K562 (cell line): ENCODE results near the gene NRXN3. TPM values are rescaled to one million over a fixed set of nuclear protein-coding genes. Genes with fewer than 3 reads are reported as not detected.

ENCODE experiments used
- ATAC-seq: fragments of 200-7000 bp; cut with Tn5 transposase; 3 replicates; pipeline ENCODE4 v1.9.1; 2020; ENCODE audit warnings: moderate library complexity
- BruUV-seq: library from RNA; stranded (reverse); fragments of 400-500 nt; replicated peaks from 2 replicates; lab custom pipeline; 2021; lab: Mats Ljungman, UMichigan
- CTCF ChIA-PET: fragments of 300-600 bp; formaldehyde crosslinking; extraction: SDS; loops from one replicate; lab custom pipeline; 2021; ENCODE audit warnings: low intra/inter-chr PET ratio; lab: Yijun Ruan, JAX
- POLR2A ChIA-PET: fragments of 300-600, 350-650 bp; sonication (Branson Sonifier 250); formaldehyde crosslinking; extraction: SDS; loops from one replicate; lab custom pipeline; 2021; ENCODE audit warnings: antibody characterized with exemption, inconsistent platforms; lab: Yijun Ruan, JAX
- DNase-seq, 4 experiments: peaks; one replicate each; pipeline versions ENCODE4 v3.0.0 to v3.0.0-alpha.2; 2011 to 2018; ENCODE audit warnings: low spot score in 3 of 4, mixed read lengths in 3 of 4; ENCODE audit errors: extremely low read depth in 1 of 4
- FAIRE-seq: peaks from 2 replicates; lab custom pipeline; 2011; peaks lifted over from hg19 to GRCh38; lab: Jason Lieb, UNC
- H2AFZ ChIP-seq: 2 replicates; pipeline ENCODE4 v1.6.0; 2011; ENCODE audit warnings: low read depth, low read length, control low read depth, inconsistent platforms
- H3K27ac ChIP-seq: fragments of 200-600 bp; 3 replicates; pipeline ENCODE4 v1.8.0; 2011; ENCODE audit warnings: low read depth, mild to moderate bottlenecking, control low read depth, inconsistent platforms, low read length, moderate library complexity, mixed read lengths; ENCODE audit errors: extremely low read depth
- H3K27me3 ChIP-seq, 2 experiments: fragments of 300-600 bp in 1 of 2; 2 replicates in 1 of 2; 3 replicates in 1 of 2; pipeline versions ENCODE4 v1.6.0 to v1.8.0; 2011; ENCODE audit warnings: inconsistent platforms in 2 of 2, low read length in 2 of 2, mild to moderate bottlenecking in 1 of 2, mixed read lengths in 1 of 2, moderate library complexity in 1 of 2; ENCODE audit not compliant: control insufficient read depth in 2 of 2, insufficient read depth in 2 of 2
- H3K36me3 ChIP-seq: fragments of 300-600 bp; 3 replicates; pipeline ENCODE4 v1.8.0; 2011; ENCODE audit warnings: mild to moderate bottlenecking, low read length, inconsistent platforms; ENCODE audit not compliant: control insufficient read depth, insufficient read depth
- H3K4me1 ChIP-seq, 2 experiments: fragments of 200-600 bp in 1 of 2; replicated peaks in 1 of 2; 2 replicates in 1 of 2; 3 replicates in 1 of 2; pipeline versions ENCODE4 v1.5.1 to v1.8.0; 2011; ENCODE audit warnings: inconsistent platforms in 2 of 2, low read length in 2 of 2, mild to moderate bottlenecking in 1 of 2, mixed read lengths in 1 of 2, moderate library complexity in 1 of 2; ENCODE audit not compliant: control insufficient read depth in 2 of 2, insufficient read depth in 2 of 2
- H3K4me2 ChIP-seq: 2 replicates; pipeline ENCODE4 v1.6.1; 2011; ENCODE audit warnings: low read length, control low read depth, inconsistent platforms, mixed read lengths; ENCODE audit not compliant: insufficient read depth
- H3K4me3 ChIP-seq: fragments of 200-600 bp; sonication (generic), shearing (Covaris generic); 2 replicates; pipeline ENCODE4 v1.5.1; 2016; ENCODE audit warnings: control low read depth, inconsistent platforms
- H3K79me2 ChIP-seq: fragments of 200-600 bp; 3 replicates; pipeline ENCODE4 v1.8.0; 2011; ENCODE audit warnings: low read length, inconsistent platforms; ENCODE audit not compliant: control insufficient read depth, insufficient read depth
- H3K9ac ChIP-seq, 2 experiments: 2 replicates each; pipeline versions ENCODE4 v1.6.0 to v1.6.1; 2011; ENCODE audit warnings: low read depth in 2 of 2, low read length in 2 of 2, control low read depth in 1 of 2, inconsistent platforms in 1 of 2, mild to moderate bottlenecking in 1 of 2, mixed read lengths in 1 of 2; ENCODE audit not compliant: insufficient read depth in 1 of 2
- H3K9me1 ChIP-seq: one replicate; pipeline ENCODE4 v1.6.0; 2011; ENCODE audit warnings: inconsistent platforms, mild to moderate bottlenecking, low read length, moderate library complexity; ENCODE audit not compliant: control insufficient read depth, insufficient read depth
- H3K9me3 ChIP-seq: replicated peaks from 2 replicates; pipeline ENCODE4 v1.5.1; 2011; ENCODE audit warnings: low read depth, low read length, inconsistent platforms; ENCODE audit not compliant: control insufficient read depth, insufficient read depth
- H4K20me1 ChIP-seq: replicated peaks from 2 replicates; pipeline ENCODE4 v1.6.1; 2011; ENCODE audit warnings: low read length, inconsistent platforms, mixed read lengths; ENCODE audit not compliant: control insufficient read depth, insufficient read depth
- BRD9 ChIP-seq: fragments of 450-650 bp; IDR thresholded peaks from 2 replicates; pipeline ENCODE4 v1.6.1; 2018; ENCODE audit warnings: low read depth; ENCODE audit not compliant: partially characterized antibody
- CEBPG ChIP-seq, 3 experiments: fragments of 200-800 bp in 1 of 3; sonication (Bioruptor generic) in 1 of 3; sonication (generic) in 1 of 3; formaldehyde crosslinking in 1 of 3; IDR thresholded peaks in 2 of 3; conservative IDR thresholded peaks in 1 of 3; 2 replicates each; pipeline versions ENCODE4 v1.6.1 to v1.8.0; 2016 to 2022; ENCODE audit warnings: missing compliant biosample characterization in 2 of 3, missing genetic modification characterization in 2 of 3, mild to moderate bottlenecking in 1 of 3, missing genetic modification reagents in 1 of 3
- ELF2 ChIP-seq: fragments of 250-450 bp; sonication (Bioruptor Pico); IDR thresholded peaks from 2 replicates; pipeline ENCODE4 v1.5.0; 2021; ENCODE audit warnings: mild to moderate bottlenecking
- FOXA1 ChIP-seq: fragments of 450-650 bp; IDR thresholded peaks from 2 replicates; pipeline ENCODE4 v1.6.1; 2016; ENCODE audit warnings: mild to moderate bottlenecking, borderline replicate concordance
- GTF2F1 ChIP-seq: IDR thresholded peaks from 2 replicates; pipeline ENCODE4 v1.6.1; 2011; ENCODE audit warnings: low read depth, low read length, improper control_type of control experiment
- HNRNPLL ChIP-seq: fragments of 200-400 bp; formaldehyde crosslinking; IDR thresholded peaks from 2 replicates; pipeline ENCODE4 v1.6.1; 2017; ENCODE audit warnings: low read length, low read depth, mild to moderate bottlenecking; ENCODE audit not compliant: poor library complexity, severe bottlenecking
- MED1 ChIP-seq: sonication (generic); formaldehyde crosslinking; IDR thresholded peaks from 2 replicates; pipeline ENCODE4 v1.8.1; 2023; ENCODE audit warnings: missing genetic modification reagents, borderline replicate concordance
- MLX ChIP-seq, 2 experiments: fragments of 450-650 bp in 1 of 2; sonication (generic) in 1 of 2; formaldehyde crosslinking; conservative IDR thresholded peaks; 2 replicates each; pipeline versions ENCODE4 v1.4.0 to v1.8.1; 2020 to 2022; ENCODE audit warnings: mild to moderate bottlenecking in 1 of 2, missing genetic modification reagents in 1 of 2
- MTA1 ChIP-seq: fragments of 450-650 bp; IDR thresholded peaks from 2 replicates; pipeline ENCODE4 v1.6.1; 2017; ENCODE audit warnings: borderline replicate concordance
- NR2C1 ChIP-seq, 2 experiments: fragments of 450-650 bp; IDR thresholded peaks; 2 replicates each; pipeline ENCODE4 v1.6.1; 2017; ENCODE audit warnings: mild to moderate bottlenecking in 2 of 2, antibody characterized with exemption in 1 of 2, inconsistent platforms in 1 of 2, missing compliant biosample characterization in 1 of 2, missing genetic modification characterization in 1 of 2
- PHF21A ChIP-seq: fragments of 450-650 bp; IDR thresholded peaks from 2 replicates; pipeline ENCODE4 v1.6.1; 2017; ENCODE audit warnings: low read depth, borderline replicate concordance
- POLR3G ChIP-seq: IDR thresholded peaks from 2 replicates; pipeline ENCODE4 v1.6.1; 2011; ENCODE audit not compliant: insufficient read length, insufficient replicate concordance; ENCODE audit errors: extremely low read depth
- SIN3B ChIP-seq: fragments of 450-650 bp; IDR thresholded peaks from 2 replicates; pipeline ENCODE4 v1.6.1; 2017; ENCODE audit warnings: low read depth, mild to moderate bottlenecking, moderate library complexity
- ZC3H11A ChIP-seq: IDR thresholded peaks from 2 replicates; pipeline ENCODE4 v1.6.1; 2012; ENCODE audit warnings: low read depth, low read length, improper control_type of control experiment
- ZNF311 ChIP-seq: fragments of 250-450 bp; sonication (Bioruptor Pico); IDR thresholded peaks from 2 replicates; pipeline ENCODE4 v1.4.0; 2020; ENCODE audit warnings: mild to moderate bottlenecking, moderate library complexity
- WGBS: fragments of 100-300 bp; shearing (Covaris generic); methylation state at CpG from one replicate; pipeline ENCODE4 v1.1.6; 2016; ENCODE audit warnings: low coverage, mixed read lengths; ENCODE audit not compliant: insufficient coverage; ENCODE audit errors: missing lambda C conversion rate; 5-methylcytosine and 5-hydroxymethylcytosine counted together
- in situ Hi-C: fragments of 300-500 bp; cut with MboI; formaldehyde crosslinking; loops from 4 replicates; pipeline ENCODE4 v1.15.0; 2018; ENCODE audit warnings: inconsistent platforms, mixed read lengths
- intact Hi-C: fragments of 100-400 bp; cut with micrococcal nuclease; formaldehyde crosslinking; loops from 2 replicates; pipeline ENCODE4 v1.14.2; 2022
- polyA plus RNA-seq, 8 experiments: library from polyadenylated mRNA; depleted of rRNA in 4 of 8; stranded (reverse) in 5 of 8; unstranded in 3 of 8; fragments of >200 nt; fragmentation: Nextera tagmentation in 2 of 8; fragmentation: Illumina TruSeq in 1 of 8; extraction: Ambion mirVana in 2 of 8; extraction: Trizol in 1 of 8; gene quantifications; 2 replicates each; pipeline versions ENCODE4 v1.2.1 to v1.2.3, GENCODE V29; 2011 to 2014; ENCODE audit warnings: inconsistent platforms in 1 of 8, missing spikeins in 1 of 8
- total RNA-seq, 7 experiments: library from RNA; depleted of rRNA in 6 of 7; stranded (reverse); fragments of >200 nt in 6 of 7; fragmentation: Illumina TruSeq in 2 of 7; extraction: Trizol in 2 of 7; gene quantifications; 2 replicates each; pipeline versions ENCODE4 v1.2.1 to v1.2.3, GENCODE V29; 2011 to 2021; ENCODE audit warnings: low replicate concordance in 1 of 7
- TF ChIP-seq, protein P1 (sequence below): sonication (generic); formaldehyde crosslinking; IDR thresholded peaks from 2 replicates; pipeline ENCODE4 v1.8.0; 2023; ENCODE audit warnings: mild to moderate bottlenecking, missing genetic modification reagents

The NRXN3 gene
- total and polyA plus RNA-seq, 9 of the 15 experiments (the other 6 are each of a cell fraction or from before 2014, with no cell fraction given), result 0.09 TPM; not detected in 8

DNA sequence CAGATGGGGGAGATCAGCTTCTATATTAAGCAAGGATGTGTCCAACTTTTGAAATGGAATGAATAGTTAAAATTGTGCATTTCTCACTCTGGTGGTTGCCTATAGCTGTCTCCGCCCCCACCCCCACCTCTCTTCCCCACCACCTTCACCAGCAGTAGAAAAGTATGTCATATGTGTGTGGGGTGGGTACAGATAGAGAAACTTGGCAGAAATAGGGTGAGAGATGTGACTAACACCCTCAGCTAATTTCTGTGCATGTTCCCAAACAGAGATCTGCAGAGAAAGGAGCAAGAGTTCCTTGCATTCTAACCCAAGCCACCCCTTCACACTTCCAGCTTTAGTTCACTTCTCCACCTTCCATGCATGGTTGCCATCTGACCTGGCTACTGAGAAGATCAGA is 980.1 kb downstream of the NRXN3 start:
- BruUV-seq, result no TSS peak
- H3K4me3 ChIP-seq, result no peak overlapping the region
- FAIRE-seq, result no peak
- in situ Hi-C loops (no loop called here), intact Hi-C loops (no loop called here)
- POLR2A ChIA-PET, result no interaction called here
- no peaks in the 10 kb centered on the region for H4K20me1 ChIP-seq
- no peak overlapping the region for H3K9ac ChIP-seq
- no CpG with 5 or more reads among the region's 1 CpG for WGBS
- H3K9me1 ChIP-seq, result no peaks in the 10 kb centered on the region
- CTCF ChIA-PET, result no interaction called here
- no peaks in the 10 kb centered on the region for H3K9me3 ChIP-seq
- no peak for ATAC-seq
- no peak overlapping the region for H3K4me2 ChIP-seq
- DNase-seq, result no peak
- no peaks in the 10 kb centered on the region for H3K27me3 ChIP-seq
- H3K4me1 ChIP-seq, result no peaks in the 10 kb centered on the region
- no peaks in the 10 kb centered on the region for H3K36me3 ChIP-seq
- H2AFZ ChIP-seq, result no peak overlapping the region
- H3K27ac ChIP-seq, result no peak overlapping the region
- no peaks in the 10 kb centered on the region for H3K79me2 ChIP-seq
- no peak for TF ChIP-seq MLX (CRISPR knock-in tag; conservative IDR thresholded peaks at IDR 0.05)
- no peak for TF ChIP-seq BRD9
- TF ChIP-seq MED1 (CRISPR knock-in tag), result no peak
- TF ChIP-seq CEBPG (CRISPR knock-in tag; IDR thresholded peaks at IDR 0.05), result no peak
- TF ChIP-seq CEBPG (tag; conservative IDR thresholded peaks at IDR 0.05 in 1 of 2, IDR thresholded peaks at IDR 0.05 in 1 of 2), result no peak
- TF ChIP-seq POLR3G, result no peak
- no peak for TF ChIP-seq HNRNPLL
- TF ChIP-seq MTA1, result no peak
- no peak for TF ChIP-seq PHF21A
- no peak for TF ChIP-seq NR2C1 (IDR thresholded peaks at IDR 0.05)
- TF ChIP-seq NR2C1 (tag; IDR thresholded peaks at IDR 0.05), result no peak
- TF ChIP-seq ZC3H11A, result no peak
- no peak for TF ChIP-seq ZNF311 (CRISPR knock-in tag)
- TF ChIP-seq, protein P1, sequence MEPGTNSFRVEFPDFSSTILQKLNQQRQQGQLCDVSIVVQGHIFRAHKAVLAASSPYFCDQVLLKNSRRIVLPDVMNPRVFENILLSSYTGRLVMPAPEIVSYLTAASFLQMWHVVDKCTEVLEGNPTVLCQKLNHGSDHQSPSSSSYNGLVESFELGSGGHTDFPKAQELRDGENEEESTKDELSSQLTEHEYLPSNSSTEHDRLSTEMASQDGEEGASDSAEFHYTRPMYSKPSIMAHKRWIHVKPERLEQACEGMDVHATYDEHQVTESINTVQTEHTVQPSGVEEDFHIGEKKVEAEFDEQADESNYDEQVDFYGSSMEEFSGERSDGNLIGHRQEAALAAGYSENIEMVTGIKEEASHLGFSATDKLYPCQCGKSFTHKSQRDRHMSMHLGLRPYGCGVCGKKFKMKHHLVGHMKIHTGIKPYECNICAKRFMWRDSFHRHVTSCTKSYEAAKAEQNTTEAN (CRISPR knock-in tag), result no peak
- TF ChIP-seq SIN3B, result no peak
- TF ChIP-seq FOXA1, result no peak
- TF ChIP-seq GTF2F1, result no peak
- TF ChIP-seq ELF2 (CRISPR knock-in tag), result no peak
